ENCODE results near the gene NTMT2.
"Not testable (repeated sequence)": the region's sequence is repeated elsewhere in the genome, so short reads cannot be mapped to it uniquely, and the experiment has no call there.

Gene NTMT2

DNA sequence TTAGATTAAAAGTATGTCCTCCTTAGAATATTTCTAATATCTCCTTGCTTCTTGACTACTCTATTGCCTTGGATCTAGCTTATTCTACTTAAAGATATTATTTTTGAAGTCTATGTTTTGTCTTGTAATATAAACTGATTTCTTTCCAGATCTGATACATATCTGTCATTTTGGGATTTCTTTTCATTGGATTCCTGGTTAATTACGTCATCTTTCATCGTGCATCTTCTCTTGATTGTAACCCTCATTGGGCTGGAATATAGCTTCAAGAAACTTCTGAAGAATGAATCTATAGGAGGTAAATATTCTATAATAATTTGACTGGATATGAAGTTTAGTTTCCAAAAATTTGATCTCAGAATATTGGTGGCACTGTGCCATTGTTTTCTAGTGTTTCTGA is 12.1 kb downstream of the NTMT2 start:
- DNase-seq (ENCODE audit: low read depth): no peak

GRCh38 chr1:170162459-170163246 is 16.9 kb downstream of the NTMT2 start:
- peak; percentile 95 for DNase-seq (ENCODE audit: low read depth)

DNA sequence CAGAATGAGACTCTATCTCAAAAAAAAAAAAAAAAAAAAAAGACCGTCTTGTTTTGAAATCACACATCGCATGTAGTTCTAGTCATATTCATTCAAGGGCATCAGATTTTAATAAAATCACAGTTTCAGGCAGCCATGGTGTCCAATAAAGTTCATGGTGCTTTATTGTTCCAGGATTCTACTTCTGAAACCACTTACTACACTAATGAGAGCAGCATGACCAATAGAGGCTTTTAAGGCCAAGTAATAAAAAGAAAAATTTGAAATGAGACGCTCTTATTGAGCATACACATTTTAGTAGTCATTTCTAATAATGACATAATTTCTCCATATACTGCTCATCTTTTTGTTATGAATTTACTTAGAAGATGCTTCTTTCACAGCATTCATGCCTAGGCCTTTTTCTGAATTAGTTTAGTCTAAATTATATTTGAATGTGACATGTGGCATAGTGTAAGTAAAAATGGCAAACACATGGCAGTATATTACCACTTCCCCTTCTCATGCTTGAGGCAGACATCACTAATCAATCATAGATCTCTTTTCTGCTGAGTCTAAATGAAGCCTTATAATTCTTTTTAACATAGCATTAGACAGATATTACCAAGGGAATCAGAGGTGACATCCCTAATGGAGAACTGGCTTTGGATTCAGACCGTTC is 18.5 kb downstream of the NTMT2 start:
- DNase-seq (ENCODE audit: low read depth): no peak

- no peak for DNase-seq (ENCODE audit: low read depth)
Observed at GRCh38 chr1:170166518-170167180, 20.9 kb downstream of the NTMT2 start.

- DNase-seq (ENCODE audit: low read depth): peak; percentile 72
Observed at GRCh38 chr1:170168265-170168664, 22.5 kb downstream of the NTMT2 start.

GRCh38 chr1:170170513-170170912 is 24.8 kb downstream of the NTMT2 start:
- DNase-seq (ENCODE audit: low read depth): not testable (repeated sequence)

GRCh38 chr1:170174395-170174794 is 28.6 kb downstream of the NTMT2 start:
- DNase-seq (ENCODE audit: low read depth): no peak

DNA sequence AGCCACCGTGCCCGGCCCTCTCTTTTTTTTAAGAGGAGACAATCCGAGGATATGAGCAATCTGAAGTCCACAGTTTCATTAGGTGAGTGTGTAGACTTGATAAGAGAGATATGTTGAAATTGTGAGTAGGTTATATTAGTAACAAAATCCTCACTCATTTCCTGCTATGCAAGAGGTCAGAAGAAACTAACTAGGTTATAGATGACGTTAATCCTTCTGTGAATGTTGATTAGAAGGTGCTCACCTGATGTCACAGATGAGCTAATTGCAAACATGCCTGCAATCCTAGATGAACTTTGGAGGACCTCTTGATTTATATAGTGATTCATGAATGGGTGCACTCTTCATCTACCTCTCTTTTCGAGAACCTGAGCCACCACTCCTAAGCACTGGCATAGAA is 29.3 kb downstream of the NTMT2 start:
- no peak for DNase-seq (ENCODE audit: low read depth)

DNA sequence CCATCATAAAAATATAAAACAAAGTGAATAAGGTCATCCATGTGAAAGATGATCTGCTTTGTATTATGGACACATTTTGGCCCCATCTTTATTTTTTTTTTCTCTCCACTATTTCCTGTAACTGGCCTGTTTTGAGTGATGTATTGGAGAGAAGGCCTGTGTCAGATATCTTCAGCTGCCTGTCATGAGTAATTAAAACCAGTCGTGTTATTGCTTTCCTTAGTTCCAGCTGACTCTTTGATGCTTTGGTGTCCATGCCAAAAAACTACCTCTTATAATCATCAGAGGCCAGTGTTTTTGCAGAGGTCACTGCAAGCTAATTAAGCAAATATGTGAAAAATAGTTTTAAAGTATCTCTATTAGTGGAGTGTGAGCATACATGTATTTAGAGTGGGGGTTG is 29.7 kb downstream of the NTMT2 start:
- DNase-seq (ENCODE audit: low read depth): no peak

DNA sequence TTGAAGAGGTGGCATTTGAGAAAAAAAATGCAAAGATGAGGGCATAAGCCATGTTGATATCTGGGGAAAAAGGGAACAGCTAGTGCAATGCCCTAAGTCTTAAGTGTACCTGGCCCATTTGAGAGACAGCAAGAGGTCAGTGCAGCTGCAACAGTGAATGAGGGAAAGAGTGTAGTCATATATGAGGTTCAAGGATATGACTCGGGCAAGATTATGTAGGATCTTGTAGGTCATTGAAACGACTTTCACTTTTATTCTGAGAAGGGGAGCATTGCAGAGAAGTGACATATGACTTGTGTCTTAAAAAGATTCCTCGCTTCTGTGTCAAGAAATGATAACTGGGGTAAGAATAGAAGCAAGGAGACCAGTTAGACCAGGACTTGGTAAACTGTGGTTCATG is 31.0 kb downstream of the NTMT2 start:
- no peak for DNase-seq (ENCODE audit: low read depth)

- DNase-seq (ENCODE audit: low read depth): no peak
Observed at GRCh38 chr1:170182442-170182841, 36.7 kb downstream of the NTMT2 start.

DNA sequence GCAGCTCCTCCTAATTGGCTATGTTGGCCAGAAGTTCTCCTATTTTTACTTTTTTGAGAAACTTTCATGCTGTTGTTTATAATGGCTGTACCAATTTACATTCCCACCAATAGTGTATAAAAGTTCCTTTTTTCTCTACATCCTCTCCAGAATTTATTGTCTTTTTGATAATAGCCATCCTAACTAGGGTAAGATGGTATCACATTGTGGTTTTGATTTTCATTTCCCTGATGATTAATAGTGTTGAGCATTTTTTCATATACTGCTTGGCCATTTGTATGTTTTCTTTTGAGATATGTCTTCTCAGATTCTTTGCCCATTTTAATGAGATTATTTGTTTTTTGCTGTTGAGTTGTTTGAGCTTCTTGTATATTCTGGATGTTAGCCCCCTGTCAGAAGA is 46.8 kb downstream of the NTMT2 start:
- peak; percentile 47 for DNase-seq (ENCODE audit: low read depth)

DNA sequence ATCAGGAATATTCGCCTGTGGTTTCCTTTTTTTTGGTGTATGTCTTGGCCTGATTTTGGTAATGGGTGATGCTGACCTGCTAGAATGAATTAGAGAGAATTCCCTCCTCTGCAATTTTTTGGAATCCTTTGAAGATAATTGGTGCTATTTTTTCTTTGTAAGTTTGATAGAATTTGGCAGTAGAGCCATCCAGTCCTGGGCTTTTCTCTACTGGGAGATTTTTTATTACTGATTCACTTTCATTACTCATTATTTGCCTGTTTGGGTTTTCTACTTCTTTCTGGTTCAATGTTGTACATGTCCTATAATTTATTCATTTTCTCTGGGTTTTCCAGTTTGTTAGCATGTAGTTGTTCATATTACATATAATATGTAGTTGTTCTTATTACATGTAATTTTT is 48.7 kb downstream of the NTMT2 start:
- DNase-seq (ENCODE audit: low read depth): peak; percentile 33

DNA sequence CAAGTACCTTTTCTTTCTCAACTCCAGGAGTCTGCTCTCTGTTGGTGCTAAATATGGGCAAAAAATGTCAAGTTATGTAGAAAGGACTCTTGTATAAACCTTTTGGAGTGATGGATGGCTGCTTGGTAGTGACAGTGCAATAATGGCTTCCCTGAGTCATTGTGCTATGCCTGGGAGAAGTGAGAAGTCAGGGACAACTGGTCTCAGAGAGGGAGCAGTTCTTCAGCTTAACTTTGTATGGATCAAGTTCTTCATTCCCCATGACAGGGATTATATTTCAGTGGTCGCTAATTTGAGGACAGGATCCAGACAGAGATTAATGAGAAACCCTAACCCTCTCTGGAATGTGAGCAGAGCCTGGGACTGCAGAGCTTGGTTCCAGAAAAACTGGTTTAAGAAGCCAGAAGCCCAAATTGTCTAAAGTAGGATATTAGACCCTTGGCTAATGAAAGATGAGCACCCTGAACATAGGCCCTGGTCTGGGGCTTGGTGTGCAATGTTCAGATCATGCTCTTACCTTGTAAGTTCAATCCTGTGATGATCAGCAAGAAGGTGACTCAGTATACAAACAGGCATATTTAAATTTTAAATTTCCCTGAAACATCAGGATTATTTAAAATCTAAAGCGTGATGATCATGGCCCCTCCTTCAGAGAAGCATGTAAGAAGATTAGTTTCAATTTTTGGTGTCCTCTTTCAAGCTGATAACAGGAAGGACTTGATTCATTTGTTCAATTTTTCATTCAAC is 50.9 kb downstream of the NTMT2 start:
- peak; percentile 38 for DNase-seq (ENCODE audit: low read depth)

DNA sequence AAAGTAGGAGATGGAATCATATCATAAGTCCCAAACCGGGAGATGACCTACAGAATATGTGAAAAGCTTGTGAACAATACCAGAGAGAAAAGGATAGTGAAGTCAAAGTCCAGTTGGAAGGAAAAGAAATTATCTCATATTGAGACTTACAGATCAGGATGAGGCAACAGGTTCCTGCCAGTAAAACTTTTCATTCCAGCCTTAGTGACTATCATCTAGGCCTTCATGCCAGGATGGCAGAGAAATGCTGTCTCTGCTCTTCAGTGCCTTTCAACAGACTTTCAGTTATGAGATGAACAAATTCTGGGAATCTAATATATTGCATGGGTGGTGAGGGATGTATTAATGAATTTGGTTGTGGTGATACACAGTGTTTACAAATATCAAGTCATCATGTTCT is 52.3 kb downstream of the NTMT2 start:
- DNase-seq (ENCODE audit: low read depth): no peak

DNA sequence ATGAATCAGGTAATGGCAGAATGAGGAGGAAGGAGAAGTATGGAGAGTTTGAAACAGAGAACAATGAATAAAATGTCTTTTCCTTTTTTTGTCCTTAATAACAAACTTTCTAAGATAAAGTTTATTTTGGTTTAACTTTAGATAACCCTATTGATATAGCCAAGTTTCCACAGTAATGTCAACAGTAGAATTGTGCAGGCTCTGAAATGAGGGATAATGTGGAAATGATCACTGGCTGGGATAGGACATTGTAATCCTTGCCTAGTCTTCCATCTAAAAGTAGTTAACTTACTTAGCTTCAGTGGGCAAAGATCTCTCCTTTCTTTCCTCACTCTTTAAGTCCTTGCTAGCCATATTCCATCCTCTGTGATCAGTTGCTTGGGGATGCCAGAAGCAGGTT is 52.8 kb downstream of the NTMT2 start:
- no peak for DNase-seq (ENCODE audit: low read depth)

- DNase-seq (ENCODE audit: low read depth): no peak
Observed at GRCh38 chr1:170200161-170200560, 54.4 kb downstream of the NTMT2 start.

- DNase-seq (ENCODE audit: low read depth): no peak
Observed at GRCh38 chr1:170200621-170201397, 55.0 kb downstream of the NTMT2 start.

DNA sequence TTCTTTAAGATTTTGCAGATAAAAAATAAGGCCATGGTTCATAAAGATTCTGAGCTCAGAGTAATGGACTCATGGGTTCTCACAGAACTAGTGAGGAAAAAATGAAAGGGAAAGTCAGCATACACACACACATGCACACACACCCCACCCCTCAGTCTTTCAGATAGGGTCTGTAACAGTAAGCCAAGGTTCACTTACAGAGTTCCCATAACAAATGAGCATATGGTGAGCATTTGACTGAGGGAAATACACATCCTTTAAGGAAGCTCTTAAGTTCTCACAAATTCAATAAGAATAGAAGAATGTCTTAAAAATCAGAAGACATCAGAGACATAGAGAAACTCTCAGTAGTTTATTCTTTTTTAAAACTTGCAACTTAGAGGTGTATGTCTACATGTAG is 57.9 kb downstream of the NTMT2 start:
- no peak for DNase-seq (ENCODE audit: low read depth)

DNA sequence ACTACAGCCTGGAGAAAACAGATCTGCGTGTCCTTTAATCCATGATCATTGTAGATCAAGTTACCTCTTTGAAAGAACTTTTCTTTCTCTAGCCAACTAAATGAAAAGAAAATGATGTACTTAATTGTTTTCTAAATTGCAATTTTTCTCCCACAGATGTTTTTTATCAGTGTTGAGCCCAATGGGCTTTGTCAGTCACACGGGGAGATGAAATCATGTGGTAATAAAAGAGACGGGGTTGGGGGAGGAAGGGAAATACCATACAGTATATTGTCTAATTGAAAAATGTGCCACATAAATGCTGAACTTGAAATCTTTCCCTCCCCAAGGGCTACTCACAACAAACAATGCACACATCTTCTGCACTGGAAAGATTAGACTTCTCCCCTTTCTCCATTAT is 58.4 kb downstream of the NTMT2 start:
- DNase-seq (ENCODE audit: low read depth): peak; percentile 71

- DNase-seq (ENCODE audit: low read depth): no peak
Observed at GRCh38 chr1:170205301-170205700, 59.5 kb downstream of the NTMT2 start.

GRCh38 chr1:170209125-170209524 is 63.4 kb downstream of the NTMT2 start:
- no peak for DNase-seq (ENCODE audit: low read depth)

All from EH (cell line).